ENCODE measurements around the gene ZFAND2B. TPM values are rescaled to one million over a fixed set of nuclear protein-coding genes. Genes with fewer than 3 reads are reported as not detected.

ZFAND2B gene
- total RNA-seq, 1 experiment from 2014 or later: 19.5 TPM

DNA sequence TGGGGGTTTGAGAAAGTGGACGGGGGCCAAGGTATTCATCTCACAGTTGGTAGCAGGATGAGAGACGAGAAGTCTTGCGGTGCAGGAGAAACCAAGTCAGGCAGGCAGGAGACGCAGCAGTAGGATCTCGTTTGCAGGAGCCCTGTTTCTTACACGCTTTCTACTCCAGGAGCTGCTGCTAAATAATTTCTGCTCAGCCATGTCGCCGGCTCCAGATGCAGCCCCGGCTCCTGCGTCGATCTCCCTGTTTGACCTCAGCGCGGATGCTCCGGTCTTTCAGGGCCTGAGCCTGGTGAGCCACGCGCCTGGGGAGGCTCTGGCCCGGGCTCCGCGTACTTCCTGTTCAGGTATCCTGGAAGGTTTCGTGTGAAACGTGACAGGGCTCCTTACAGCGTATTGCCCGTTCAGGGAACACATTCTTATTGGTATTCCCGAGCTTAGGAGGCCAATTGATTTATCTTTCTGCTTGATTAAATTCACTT is 23.5 kb downstream of the ZFAND2B start (continued):
- TF ChIP-seq SP1 (CRISPR knock-in tag; conservative IDR thresholded peaks at IDR 0.05): no peak
- TF ChIP-seq MXD4 (CRISPR knock-in tag; IDR thresholded peaks at IDR 0.05; ENCODE audit: borderline replicate concordance): no peak
- TF ChIP-seq GTF2I (CRISPR knock-in tag; conservative IDR thresholded peaks at IDR 0.05): no peak
- no peak for TF ChIP-seq RORB (CRISPR knock-in tag; IDR thresholded peaks at IDR 0.05)
- no peak for TF ChIP-seq IRF2 (CRISPR knock-in tag; IDR thresholded peaks at IDR 0.05; ENCODE audit: borderline replicate concordance, low read depth)
- TF ChIP-seq, protein P1, sequence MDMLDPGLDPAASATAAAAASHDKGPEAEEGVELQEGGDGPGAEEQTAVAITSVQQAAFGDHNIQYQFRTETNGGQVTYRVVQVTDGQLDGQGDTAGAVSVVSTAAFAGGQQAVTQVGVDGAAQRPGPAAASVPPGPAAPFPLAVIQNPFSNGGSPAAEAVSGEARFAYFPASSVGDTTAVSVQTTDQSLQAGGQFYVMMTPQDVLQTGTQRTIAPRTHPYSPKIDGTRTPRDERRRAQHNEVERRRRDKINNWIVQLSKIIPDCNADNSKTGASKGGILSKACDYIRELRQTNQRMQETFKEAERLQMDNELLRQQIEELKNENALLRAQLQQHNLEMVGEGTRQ (CRISPR knock-in tag; IDR thresholded peaks at IDR 0.05): no peak
- 0 out of 2 replicates have a peak, but pooled peaks have one; percentile 29 for TF ChIP-seq TP53 (CRISPR knock-in tag; IDR thresholded peaks at IDR 0.05)
- TF ChIP-seq ZNF416 (CRISPR knock-in tag; IDR thresholded peaks at IDR 0.05): no peak
- TF ChIP-seq, protein P2, sequence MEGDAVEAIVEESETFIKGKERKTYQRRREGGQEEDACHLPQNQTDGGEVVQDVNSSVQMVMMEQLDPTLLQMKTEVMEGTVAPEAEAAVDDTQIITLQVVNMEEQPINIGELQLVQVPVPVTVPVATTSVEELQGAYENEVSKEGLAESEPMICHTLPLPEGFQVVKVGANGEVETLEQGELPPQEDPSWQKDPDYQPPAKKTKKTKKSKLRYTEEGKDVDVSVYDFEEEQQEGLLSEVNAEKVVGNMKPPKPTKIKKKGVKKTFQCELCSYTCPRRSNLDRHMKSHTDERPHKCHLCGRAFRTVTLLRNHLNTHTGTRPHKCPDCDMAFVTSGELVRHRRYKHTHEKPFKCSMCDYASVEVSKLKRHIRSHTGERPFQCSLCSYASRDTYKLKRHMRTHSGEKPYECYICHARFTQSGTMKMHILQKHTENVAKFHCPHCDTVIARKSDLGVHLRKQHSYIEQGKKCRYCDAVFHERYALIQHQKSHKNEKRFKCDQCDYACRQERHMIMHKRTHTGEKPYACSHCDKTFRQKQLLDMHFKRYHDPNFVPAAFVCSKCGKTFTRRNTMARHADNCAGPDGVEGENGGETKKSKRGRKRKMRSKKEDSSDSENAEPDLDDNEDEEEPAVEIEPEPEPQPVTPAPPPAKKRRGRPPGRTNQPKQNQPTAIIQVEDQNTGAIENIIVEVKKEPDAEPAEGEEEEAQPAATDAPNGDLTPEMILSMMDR (IDR thresholded peaks at IDR 0.05): no peak

- Mint-ChIP-seq H3K9me3 (no peaks in the 10 kb centered on the region), H3K27me3 (ENCODE audit: low read depth) (no peaks in the 10 kb centered on the region), H3K27ac (no peak overlapping the region), H3K36me3 (peaks cover 56% of the 10 kb centered on the region), H3K4me1 (peaks cover 5% of the 10 kb centered on the region), H3K4me3 (no peak overlapping the region)
- DNase-seq (ENCODE audit: low spot score) (no peak), ATAC-seq (no peak)
- POLR2A ChIA-PET: no interaction called here
- TF ChIP-seq STAT6 (CRISPR knock-in tag; conservative IDR thresholded peaks at IDR 0.05; ENCODE audit: low read depth): no peak
- TF ChIP-seq ZNF232 (CRISPR knock-in tag; IDR thresholded peaks at IDR 0.05): no peak
- TF ChIP-seq NR2C2 (CRISPR knock-in tag; IDR thresholded peaks at IDR 0.05): no peak
- TF ChIP-seq ZNF263 (CRISPR knock-in tag; IDR thresholded peaks at IDR 0.05; ENCODE audit: low read depth): no peak
- no peak for TF ChIP-seq FOXJ3 (CRISPR knock-in tag; IDR thresholded peaks at IDR 0.05; ENCODE audit: borderline replicate concordance)
- TF ChIP-seq NR3C1 (CRISPR knock-in tag; conservative IDR thresholded peaks at IDR 0.05; ENCODE audit: low read depth): no peak
- TF ChIP-seq NFE2L1 (CRISPR knock-in tag; IDR thresholded peaks at IDR 0.05): no peak
- TF ChIP-seq JAZF1 (CRISPR knock-in tag; IDR thresholded peaks at IDR 0.05): no peak
- TF ChIP-seq CREM (CRISPR knock-in tag; IDR thresholded peaks at IDR 0.05): no peak
- TF ChIP-seq, protein P3, sequence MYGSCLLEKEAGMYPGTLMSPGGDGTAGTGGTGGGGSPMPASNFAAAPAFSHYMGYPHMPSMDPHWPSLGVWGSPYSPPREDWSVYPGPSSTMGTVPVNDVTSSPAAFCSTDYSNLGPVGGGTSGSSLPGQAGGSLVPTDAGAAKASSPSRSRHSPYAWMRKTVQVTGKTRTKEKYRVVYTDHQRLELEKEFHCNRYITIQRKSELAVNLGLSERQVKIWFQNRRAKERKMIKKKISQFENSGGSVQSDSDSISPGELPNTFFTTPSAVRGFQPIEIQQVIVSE (CRISPR knock-in tag; IDR thresholded peaks at IDR 0.05; ENCODE audit: borderline replicate concordance): no peak
- TF ChIP-seq JUN (CRISPR knock-in tag; IDR thresholded peaks at IDR 0.05): no peak
- TF ChIP-seq ATF6 (CRISPR knock-in tag; IDR thresholded peaks at IDR 0.05): no peak
- TF ChIP-seq TEAD1 (CRISPR knock-in tag; IDR thresholded peaks at IDR 0.05): no peak
- TF ChIP-seq MLX (CRISPR knock-in tag; IDR thresholded peaks at IDR 0.05): no peak
- TF ChIP-seq, protein P4, sequence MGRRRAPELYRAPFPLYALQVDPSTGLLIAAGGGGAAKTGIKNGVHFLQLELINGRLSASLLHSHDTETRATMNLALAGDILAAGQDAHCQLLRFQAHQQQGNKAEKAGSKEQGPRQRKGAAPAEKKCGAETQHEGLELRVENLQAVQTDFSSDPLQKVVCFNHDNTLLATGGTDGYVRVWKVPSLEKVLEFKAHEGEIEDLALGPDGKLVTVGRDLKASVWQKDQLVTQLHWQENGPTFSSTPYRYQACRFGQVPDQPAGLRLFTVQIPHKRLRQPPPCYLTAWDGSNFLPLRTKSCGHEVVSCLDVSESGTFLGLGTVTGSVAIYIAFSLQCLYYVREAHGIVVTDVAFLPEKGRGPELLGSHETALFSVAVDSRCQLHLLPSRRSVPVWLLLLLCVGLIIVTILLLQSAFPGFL (CRISPR knock-in tag; IDR thresholded peaks at IDR 0.05; ENCODE audit: borderline replicate concordance): no peak
- TF ChIP-seq SOX15 (CRISPR knock-in tag; IDR thresholded peaks at IDR 0.05): no peak
- CTCF ChIA-PET: no interaction called here
These were observed 27.7 kb downstream of the ZFAND2B start for GRCh38 chr2:219234331-219234730.
